Activated naive CD4-positive, alpha-beta T cell treated with anti-CD3 and anti-CD28 coated beads, Interleukin-2, amount 50 U/mL, for 72 hours (primary cell): ENCODE measurements around the gene OVCA2. TPM values are rescaled to one million over a fixed set of nuclear protein-coding genes. Genes with fewer than 3 reads are reported as not detected.
"Not testable (repeated sequence)": the region's sequence is repeated elsewhere in the genome, so short reads cannot be mapped to it uniquely, and the experiment has no call there.

Experiments used
- ATAC-seq, 2 donors: fragments of 150-1000 bp; cut with Tn5 transposase; 2 replicates each; pipeline ENCODE4 v1.10.0; 2021; ENCODE audit warnings: mild to moderate bottlenecking in 2 of 2, moderate library complexity in 2 of 2
- DNase-seq, 2 donors: peaks; one replicate each; pipeline ENCODE4 v3.0.0; 2021 to 2022; ENCODE audit warnings: low spot score in 2 of 2
- H3K27ac Mint-ChIP-seq, 2 donors: one replicate each; pipeline ENCODE4 v1.8.0; 2022; ENCODE audit warnings: mild to moderate bottlenecking in 2 of 2, mixed read lengths in 2 of 2
- H3K36me3 Mint-ChIP-seq, 2 donors: one replicate each; pipeline ENCODE4 v1.8.0; 2022; ENCODE audit warnings: mixed read lengths in 2 of 2
- H3K9me3 Mint-ChIP-seq, 2 donors: one replicate each; pipeline ENCODE4 v1.8.0; 2022; ENCODE audit warnings: mixed read lengths in 2 of 2
- total RNA-seq, 2 donors: library from RNA; stranded (reverse); gene quantifications; one replicate each; pipeline ENCODE4 v1.2.3, GENCODE V29; 2022

OVCA2 gene
- total RNA-seq, 2 donors from 2014 or later, result 21.8 to 30.7 TPM

GRCh38 chr17:2011411-2012371, 30.1 kb upstream of the OVCA2 start:
- DNase-seq (no peak), ATAC-seq (no peak)
- H3K27ac Mint-ChIP-seq, result peak overlapping the region in 1 of 2 donors; percentile 18
- peaks cover 0 to 4% of the 10 kb centered on the region in 2 donors for H3K9me3 Mint-ChIP-seq
- H3K36me3 Mint-ChIP-seq, result no peaks in the 10 kb centered on the region

- H3K36me3 Mint-ChIP-seq, result no peaks in the 10 kb centered on the region
- no peak for DNase-seq
- H3K9me3 Mint-ChIP-seq, result peaks cover 0 to 4% of the 10 kb centered on the region in 2 donors
- ATAC-seq, result no peak
- H3K27ac Mint-ChIP-seq, result peak overlapping the region in 1 of 2 donors; percentile 18
These were observed 29.3 kb upstream of the OVCA2 start for GRCh38 chr17:2012499-2012898.

- H3K27ac Mint-ChIP-seq, result peak overlapping the region in 1 of 2 donors; percentile 18
- not testable (repeated sequence) for DNase-seq, ATAC-seq, H3K36me3 Mint-ChIP-seq, H3K9me3 Mint-ChIP-seq
These were observed 28.4 kb upstream of the OVCA2 start for GRCh38 chr17:2013220-2013993.

GRCh38 chr17:2013994-2014317, 27.9 kb upstream of the OVCA2 start:
- ATAC-seq (no peak), DNase-seq (no peak)
- Mint-ChIP-seq H3K36me3 (no peaks in the 10 kb centered on the region), H3K9me3 (peaks cover 0 to 4% of the 10 kb centered on the region in 2 donors), H3K27ac (no peak overlapping the region)

GRCh38 chr17:2015314-2015713, 26.5 kb upstream of the OVCA2 start:
- Mint-ChIP-seq H3K36me3 (no peaks in the 10 kb centered on the region), H3K27ac (no peak overlapping the region), H3K9me3 (peaks cover 0 to 4% of the 10 kb centered on the region in 2 donors)
- ATAC-seq (no peak), DNase-seq (no peak)

GRCh38 chr17:2016494-2016893, 25.3 kb upstream of the OVCA2 start:
- ATAC-seq (no peak), DNase-seq (no peak)
- Mint-ChIP-seq H3K36me3 (no peaks in the 10 kb centered on the region), H3K9me3 (peaks cover 0 to 4% of the 10 kb centered on the region in 2 donors), H3K27ac (no peak overlapping the region)

- H3K36me3 Mint-ChIP-seq, result no peaks in the 10 kb centered on the region
- H3K9me3 Mint-ChIP-seq, result peaks cover 0 to 4% of the 10 kb centered on the region in 2 donors
- ATAC-seq (no peak), DNase-seq (no peak)
- H3K27ac Mint-ChIP-seq, result no peak overlapping the region
These were observed 24.4 kb upstream of the OVCA2 start for GRCh38 chr17:2017274-2017941.

- no peak overlapping the region for H3K27ac Mint-ChIP-seq
- ATAC-seq (no peak), DNase-seq (no peak)
- H3K9me3 Mint-ChIP-seq, result peaks cover 0 to 2% of the 10 kb centered on the region in 2 donors
- H3K36me3 Mint-ChIP-seq, result no peaks in the 10 kb centered on the region
These were observed 22.9 kb upstream of the OVCA2 start for GRCh38 chr17:2018716-2019510.

GRCh38 chr17:2019723-2020122, 22.1 kb upstream of the OVCA2 start:
- DNase-seq (no peak), ATAC-seq (no peak)
- H3K36me3 Mint-ChIP-seq, result no peaks in the 10 kb centered on the region
- H3K27ac Mint-ChIP-seq, result no peak overlapping the region
- no peaks in the 10 kb centered on the region for H3K9me3 Mint-ChIP-seq

GRCh38 chr17:2020721-2021120, 21.1 kb upstream of the OVCA2 start:
- no peak for DNase-seq
- Mint-ChIP-seq H3K27ac (no peak overlapping the region), H3K36me3 (peaks cover 0 to under 1% of the 10 kb centered on the region in 2 donors), H3K9me3 (no peaks in the 10 kb centered on the region)
- no peak for ATAC-seq

GRCh38 chr17:2022647-2023240, 19.1 kb upstream of the OVCA2 start:
- ATAC-seq (no peak), DNase-seq (no peak)
- Mint-ChIP-seq H3K36me3 (peaks cover 0 to 7% of the 10 kb centered on the region in 2 donors), H3K27ac (no peak overlapping the region), H3K9me3 (no peaks in the 10 kb centered on the region)

- Mint-ChIP-seq H3K36me3 (peaks cover 0 to 7% of the 10 kb centered on the region in 2 donors), H3K27ac (no peak overlapping the region), H3K9me3 (no peaks in the 10 kb centered on the region)
- ATAC-seq (no peak), DNase-seq (no peak)
These were observed 18.6 kb upstream of the OVCA2 start for GRCh38 chr17:2023256-2023655.

- DNase-seq, result no peak
- Mint-ChIP-seq H3K36me3 (peaks cover 0 to 7% of the 10 kb centered on the region in 2 donors), H3K27ac (no peak overlapping the region), H3K9me3 (no peaks in the 10 kb centered on the region)
- ATAC-seq, result no peak
These were observed 17.9 kb upstream of the OVCA2 start for GRCh38 chr17:2023692-2024571.

- peaks cover 0 to 7% of the 10 kb centered on the region in 2 donors for H3K36me3 Mint-ChIP-seq
- ATAC-seq (peak in 1 of 2 donors; percentile 9), DNase-seq (no peak)
- H3K9me3 Mint-ChIP-seq, result no peaks in the 10 kb centered on the region
- no peak overlapping the region for H3K27ac Mint-ChIP-seq
These were observed 17.1 kb upstream of the OVCA2 start for GRCh38 chr17:2024572-2025219.

- peaks cover 0 to 7% of the 10 kb centered on the region in 2 donors for H3K36me3 Mint-ChIP-seq
- H3K9me3 Mint-ChIP-seq, result no peaks in the 10 kb centered on the region
- no peak within 1 kb of the TSS for H3K27ac Mint-ChIP-seq
- ATAC-seq (peak in 1 of 2 donors; percentile 23), DNase-seq (peak; percentile 54 to 61)
These were observed 16.6 kb upstream of the OVCA2 start, which contains the start of gene RTN4RL1 for GRCh38 chr17:2025220-2025621. Gene RTN4RL1 (minus strand): TSS chr17:2025334. CDS start chr17:2024865, 469 bp downstream.
